Panc1 (cell line): ENCODE data around the gene CAMK2A. TPM values are rescaled to one million over a fixed set of nuclear protein-coding genes. Genes with fewer than 3 reads are reported as not detected.

Experiments used
- ATAC-seq: fragments of 200-7000 bp; cut with Tn5 transposase; 2 replicates; pipeline ENCODE4 v1.9.1; 2020; ENCODE audit warnings: mild to moderate bottlenecking, moderate library complexity
- BruUV-seq: library from RNA; stranded (reverse); fragments of 400-500 nt; replicated peaks from 2 replicates; lab custom pipeline; 2021; lab: Mats Ljungman, UMichigan
- CTCF ChIA-PET: fragments of 300-600 bp; sonication (Branson Sonifier 250); formaldehyde crosslinking; loops from one replicate; lab custom pipeline; 2022; ENCODE audit warnings: antibody characterized with exemption; lab: Charles Lee
- POLR2A ChIA-PET: fragments of 300-600 bp; sonication (Branson Sonifier 250); formaldehyde crosslinking; loops from one replicate; lab custom pipeline; 2022; ENCODE audit warnings: antibody characterized with exemption; lab: Charles Lee
- DNase-seq: peaks from one replicate; pipeline ENCODE4 v3.0.0-alpha.2; 2010; ENCODE audit warnings: low read depth, low spot score
- H3K27ac ChIP-seq: 2 replicates; pipeline ENCODE4 v1.5.1; 2011; ENCODE audit warnings: mild to moderate bottlenecking, low read length, inconsistent platforms
- H3K27me3 ChIP-seq: fragments of 200-500 bp; sonication (Bioruptor generic); 2 replicates; pipeline ENCODE4 v1.6.0; 2014; ENCODE audit warnings: low read length, inconsistent platforms; ENCODE audit not compliant: control insufficient read depth, insufficient read depth
- H3K36me3 ChIP-seq: fragments of 200-500 bp; sonication (Bioruptor generic); 2 replicates; pipeline ENCODE4 v1.5.1; 2014; ENCODE audit warnings: inconsistent platforms, mild to moderate bottlenecking, low read length, moderate library complexity; ENCODE audit not compliant: control insufficient read depth, insufficient read depth
- H3K4me1 ChIP-seq: 2 replicates; pipeline ENCODE4 v1.5.1; 2011; ENCODE audit warnings: inconsistent platforms, mild to moderate bottlenecking, low read length, moderate library complexity; ENCODE audit not compliant: control insufficient read depth, insufficient read depth
- H3K4me3 ChIP-seq, 2 experiments: 2 replicates each; pipeline ENCODE4 v1.5.1; 2011 to 2012; ENCODE audit warnings: low read depth in 2 of 2, low read length in 2 of 2, mild to moderate bottlenecking in 2 of 2, inconsistent platforms in 1 of 2, moderate library complexity in 1 of 2
- H3K9me3 ChIP-seq: fragments of 200-500 bp; sonication (Bioruptor generic); 2 replicates; pipeline ENCODE4 v1.5.1; 2014; ENCODE audit warnings: low read depth, mild to moderate bottlenecking, inconsistent platforms, low read length, moderate library complexity; ENCODE audit not compliant: control insufficient read depth, insufficient read depth
- POLR2AphosphoS5 ChIP-seq: IDR thresholded peaks from 2 replicates; pipeline ENCODE4 v1.6.1; 2012; ENCODE audit warnings: mild to moderate bottlenecking, low read depth, low read length, moderate library complexity
- SIN3A ChIP-seq: IDR thresholded peaks from 2 replicates; pipeline ENCODE4 v1.6.1; 2012; ENCODE audit warnings: low read depth, mild to moderate bottlenecking, low read length, moderate library complexity, borderline replicate concordance; ENCODE audit not compliant: insufficient read depth
- TCF7L2 ChIP-seq: IDR thresholded peaks from 2 replicates; pipeline ENCODE4 v1.6.1; 2011; ENCODE audit warnings: mild to moderate bottlenecking, low read depth, low read length, inconsistent platforms
- in situ Hi-C: cut with HindIII; loops from 2 replicates; pipeline ENCODE4 v1.10.0; 2016; ENCODE audit warnings: low sequenced_read_pairs, low pct_unique_long_range_greater_than_20kb
- intact Hi-C: fragments of 100-400 bp; cut with micrococcal nuclease; formaldehyde crosslinking; loops from one replicate; pipeline ENCODE4 v1.10.0; 2022; ENCODE audit not compliant: unreplicated experiment
- total RNA-seq: library from RNA; stranded (reverse); gene quantifications from one replicate; pipeline ENCODE4 v1.2.1, GENCODE V29; 2021; ENCODE audit not compliant: unreplicated experiment
- TF ChIP-seq, protein P1 (sequence below), 2 experiments: IDR thresholded peaks; 2 replicates each; pipeline ENCODE4 v1.6.1; 2011 to 2012; ENCODE audit warnings: low read depth in 2 of 2, control low read depth in 1 of 2, low read length in 1 of 2, mild to moderate bottlenecking in 1 of 2, moderate library complexity in 1 of 2; ENCODE audit not compliant: insufficient read depth in 1 of 2
- TF ChIP-seq, protein P2 (sequence below): fragments of 450-650 bp; IDR thresholded peaks from 2 replicates; pipeline ENCODE4 v1.5.1; 2017; ENCODE audit warnings: mild to moderate bottlenecking

CAMK2A gene
- total RNA-seq, 1 experiment from 2014 or later: 0.51 TPM

DNA sequence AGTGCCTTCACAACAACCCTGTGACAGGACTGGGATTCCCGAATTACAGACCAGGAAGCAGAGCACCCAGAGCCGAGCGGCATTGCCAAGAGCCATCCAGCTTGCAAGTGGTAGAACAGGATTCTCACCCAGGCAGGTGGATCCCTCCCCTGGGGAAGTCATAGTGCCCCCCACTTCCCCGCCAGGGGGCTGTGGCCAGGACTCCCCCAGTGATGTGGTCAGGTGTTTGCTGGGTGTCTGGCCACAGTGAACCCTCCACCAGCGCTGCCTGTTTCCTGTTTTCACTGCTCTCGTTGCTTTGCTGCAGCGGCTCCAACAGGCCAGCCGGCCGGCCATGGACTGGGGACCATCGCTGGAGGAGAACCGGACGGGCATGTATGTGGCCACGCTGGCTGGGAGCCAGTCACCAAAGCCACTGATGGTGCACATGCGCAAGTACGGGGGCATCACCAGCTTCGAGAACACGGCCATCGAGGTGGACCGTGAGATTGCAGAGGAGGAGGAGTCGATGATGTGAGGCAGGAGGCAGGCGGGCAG, 80.4 kb downstream of the CAMK2A start:
- Histone ChIP-seq H3K36me3 (no peaks in the 10 kb centered on the region), H3K4me1 (no peaks in the 10 kb centered on the region; the same call in 1 of the 2 replicates), H3K9me3 (no peaks in the 10 kb centered on the region), H3K27ac (no peak overlapping the region), H3K4me3 (no peak overlapping the region), H3K27me3 (no peaks in the 10 kb centered on the region)
- POLR2A ChIA-PET: no interaction called here
- intact Hi-C loops: no loop called here
- ATAC-seq (no peak), DNase-seq (no peak)
- BruUV-seq: no TSS peak
- TF ChIP-seq, protein P1, sequence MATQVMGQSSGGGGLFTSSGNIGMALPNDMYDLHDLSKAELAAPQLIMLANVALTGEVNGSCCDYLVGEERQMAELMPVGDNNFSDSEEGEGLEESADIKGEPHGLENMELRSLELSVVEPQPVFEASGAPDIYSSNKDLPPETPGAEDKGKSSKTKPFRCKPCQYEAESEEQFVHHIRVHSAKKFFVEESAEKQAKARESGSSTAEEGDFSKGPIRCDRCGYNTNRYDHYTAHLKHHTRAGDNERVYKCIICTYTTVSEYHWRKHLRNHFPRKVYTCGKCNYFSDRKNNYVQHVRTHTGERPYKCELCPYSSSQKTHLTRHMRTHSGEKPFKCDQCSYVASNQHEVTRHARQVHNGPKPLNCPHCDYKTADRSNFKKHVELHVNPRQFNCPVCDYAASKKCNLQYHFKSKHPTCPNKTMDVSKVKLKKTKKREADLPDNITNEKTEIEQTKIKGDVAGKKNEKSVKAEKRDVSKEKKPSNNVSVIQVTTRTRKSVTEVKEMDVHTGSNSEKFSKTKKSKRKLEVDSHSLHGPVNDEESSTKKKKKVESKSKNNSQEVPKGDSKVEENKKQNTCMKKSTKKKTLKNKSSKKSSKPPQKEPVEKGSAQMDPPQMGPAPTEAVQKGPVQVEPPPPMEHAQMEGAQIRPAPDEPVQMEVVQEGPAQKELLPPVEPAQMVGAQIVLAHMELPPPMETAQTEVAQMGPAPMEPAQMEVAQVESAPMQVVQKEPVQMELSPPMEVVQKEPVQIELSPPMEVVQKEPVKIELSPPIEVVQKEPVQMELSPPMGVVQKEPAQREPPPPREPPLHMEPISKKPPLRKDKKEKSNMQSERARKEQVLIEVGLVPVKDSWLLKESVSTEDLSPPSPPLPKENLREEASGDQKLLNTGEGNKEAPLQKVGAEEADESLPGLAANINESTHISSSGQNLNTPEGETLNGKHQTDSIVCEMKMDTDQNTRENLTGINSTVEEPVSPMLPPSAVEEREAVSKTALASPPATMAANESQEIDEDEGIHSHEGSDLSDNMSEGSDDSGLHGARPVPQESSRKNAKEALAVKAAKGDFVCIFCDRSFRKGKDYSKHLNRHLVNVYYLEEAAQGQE (IDR thresholded peaks at IDR 0.05; ENCODE audit: insufficient read depth in 1 of 2, low read depth in 2 of 2, low read length in 1 of 2): no peak
- TF ChIP-seq, protein P2, sequence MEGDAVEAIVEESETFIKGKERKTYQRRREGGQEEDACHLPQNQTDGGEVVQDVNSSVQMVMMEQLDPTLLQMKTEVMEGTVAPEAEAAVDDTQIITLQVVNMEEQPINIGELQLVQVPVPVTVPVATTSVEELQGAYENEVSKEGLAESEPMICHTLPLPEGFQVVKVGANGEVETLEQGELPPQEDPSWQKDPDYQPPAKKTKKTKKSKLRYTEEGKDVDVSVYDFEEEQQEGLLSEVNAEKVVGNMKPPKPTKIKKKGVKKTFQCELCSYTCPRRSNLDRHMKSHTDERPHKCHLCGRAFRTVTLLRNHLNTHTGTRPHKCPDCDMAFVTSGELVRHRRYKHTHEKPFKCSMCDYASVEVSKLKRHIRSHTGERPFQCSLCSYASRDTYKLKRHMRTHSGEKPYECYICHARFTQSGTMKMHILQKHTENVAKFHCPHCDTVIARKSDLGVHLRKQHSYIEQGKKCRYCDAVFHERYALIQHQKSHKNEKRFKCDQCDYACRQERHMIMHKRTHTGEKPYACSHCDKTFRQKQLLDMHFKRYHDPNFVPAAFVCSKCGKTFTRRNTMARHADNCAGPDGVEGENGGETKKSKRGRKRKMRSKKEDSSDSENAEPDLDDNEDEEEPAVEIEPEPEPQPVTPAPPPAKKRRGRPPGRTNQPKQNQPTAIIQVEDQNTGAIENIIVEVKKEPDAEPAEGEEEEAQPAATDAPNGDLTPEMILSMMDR: no peak
- TF ChIP-seq SIN3A (no peak), POLR2AphosphoS5 (no peak), TCF7L2 (no peak)
- CTCF ChIA-PET: no interaction called here
- in situ Hi-C loops: no loop called here

DNA sequence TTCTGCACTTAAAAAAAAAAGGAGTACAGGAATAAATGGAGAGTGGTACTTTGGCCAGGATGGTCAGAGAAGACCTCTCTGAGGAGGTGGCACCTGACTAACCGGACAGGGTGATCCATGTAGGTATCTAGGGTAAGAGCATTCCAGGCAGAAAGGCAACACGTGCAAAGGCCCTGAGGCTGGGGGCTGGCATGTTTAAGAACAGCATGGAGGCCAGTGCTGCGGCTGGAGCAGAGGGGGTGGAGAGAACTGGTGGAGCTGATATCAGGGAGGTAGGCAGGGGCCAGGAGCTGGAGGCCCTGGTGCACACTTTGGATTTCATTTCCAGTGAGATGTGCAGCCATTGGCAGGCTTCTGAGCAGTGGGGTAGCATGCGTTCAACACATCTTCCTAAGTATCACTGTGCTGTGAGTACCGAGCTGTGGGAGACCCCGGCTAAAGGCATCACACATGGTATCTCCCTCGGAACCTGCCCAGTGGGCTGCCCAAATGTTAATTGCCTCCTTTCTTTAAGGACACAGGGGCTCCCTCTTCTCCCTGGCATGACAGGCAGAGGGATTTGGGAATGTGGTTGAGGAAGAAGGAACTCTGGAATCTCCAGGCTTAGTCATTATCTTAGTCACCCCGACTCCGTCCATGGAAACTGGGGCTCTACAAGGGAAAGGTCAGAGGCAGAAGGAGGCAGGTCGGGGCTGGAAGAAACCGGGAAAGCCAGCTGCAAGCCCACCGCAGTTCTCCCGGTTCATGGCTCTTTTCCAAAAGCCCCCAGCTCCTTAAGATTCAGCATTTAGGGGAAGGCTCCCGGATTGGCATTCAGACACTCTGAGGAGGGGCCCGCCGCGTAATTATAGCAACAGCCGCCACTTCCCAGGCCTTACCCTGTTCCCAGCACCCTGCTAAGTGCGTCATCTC, 81.1 kb downstream of the CAMK2A start:
- Histone ChIP-seq H3K36me3 (no peaks in the 10 kb centered on the region), H3K27me3 (no peaks in the 10 kb centered on the region), H3K9me3 (no peaks in the 10 kb centered on the region), H3K27ac (no peak overlapping the region), H3K4me3 (no peak overlapping the region), H3K4me1 (no peaks in the 10 kb centered on the region; the same call in 1 of the 2 replicates)
- ChIA-PET CTCF (no interaction called here), POLR2A (no interaction called here)
- no peak for DNase-seq
- ATAC-seq: no peak
- in situ Hi-C loops: no loop called here
- BruUV-seq: no TSS peak
- intact Hi-C loops: no loop called here
- TF ChIP-seq POLR2AphosphoS5: no peak
- TF ChIP-seq, protein P2: no peak
- TF ChIP-seq, protein P1 (IDR thresholded peaks at IDR 0.05; ENCODE audit: insufficient read depth in 1 of 2, low read depth in 2 of 2, low read length in 1 of 2): no peak
- TF ChIP-seq SIN3A: no peak
- TF ChIP-seq TCF7L2: no peak
